Fibroblast of skin of scalp (primary cell): ENCODE results near the gene BLTP1. TPM values are rescaled to one million over a fixed set of nuclear protein-coding genes. Genes with fewer than 3 reads are reported as not detected.
A peak's percentile ranks its signal among the peaks of the same experiment; 100 is the strongest.
"Not testable (repeated sequence)": the region's sequence is repeated elsewhere in the genome, so short reads cannot be mapped to it uniquely, and the experiment has no call there.

Source experiments
- DNase-seq: peaks from one replicate; pipeline ENCODE4 v3.0.0-alpha.2; 2013
- polyA plus RNA-seq, 2 experiments: library from polyadenylated mRNA; unstranded; fragments of 120-200 nt; gene quantifications; one replicate each; pipeline ENCODE4 v1.2.1, GENCODE V29; 2013; ENCODE audit not compliant: insufficient read length in 2 of 2

BLTP1 gene
- 22.0 TPM for polyA plus RNA-seq (2013, experiment 1 of 2; ENCODE audit: insufficient read length)
- 27.1 TPM for polyA plus RNA-seq (2013, experiment 2 of 2; ENCODE audit: insufficient read length)

- DNase-seq: peak; percentile 82
These were observed at the start of gene BLTP1 for GRCh38 chr4:122151982-122152710. Gene BLTP1, plus strand, starts transcription at chr4:122152331. Its CDS starts 18,317 bp downstream, at chr4:122170648.

GRCh38 chr4:122104184-122104583 is 47.9 kb upstream of the BLTP1 start:
- no peak for DNase-seq

GRCh38 chr4:122107680-122108079 is 44.5 kb upstream of the BLTP1 start:
- DNase-seq: no peak

GRCh38 chr4:122110304-122110703 is 41.8 kb upstream of the BLTP1 start:
- DNase-seq: not testable (repeated sequence)

- DNase-seq: peak; percentile 45
These were observed 34.4 kb upstream of the BLTP1 start for GRCh38 chr4:122117743-122118142.

- DNase-seq: no peak
These were observed 33.9 kb upstream of the BLTP1 start for GRCh38 chr4:122118243-122118642.

GRCh38 chr4:122119739-122120138 is 32.4 kb upstream of the BLTP1 start:
- no peak for DNase-seq

GRCh38 chr4:122121593-122121992 is 30.5 kb upstream of the BLTP1 start:
- no peak for DNase-seq

GRCh38 chr4:122122083-122122482 is 30.0 kb upstream of the BLTP1 start:
- DNase-seq: no peak

- DNase-seq: no peak
These were observed 23.1 kb upstream of the BLTP1 start for GRCh38 chr4:122129061-122129460.

- DNase-seq: no peak
These were observed 20.5 kb upstream of the BLTP1 start for GRCh38 chr4:122131562-122132157.

- no peak for DNase-seq
These were observed 19.2 kb upstream of the BLTP1 start for GRCh38 chr4:122132891-122133290.

GRCh38 chr4:122139139-122139538 is 13.0 kb upstream of the BLTP1 start:
- no peak for DNase-seq

GRCh38 chr4:122140834-122141233 is 11.3 kb upstream of the BLTP1 start:
- no peak for DNase-seq

GRCh38 chr4:122142687-122143086 is 9.4 kb upstream of the BLTP1 start:
- DNase-seq: no peak

GRCh38 chr4:122146652-122147051 is 5.5 kb upstream of the BLTP1 start:
- DNase-seq: no peak

GRCh38 chr4:122150931-122151330 is 1.2 kb upstream of the BLTP1 start:
- DNase-seq: no peak

GRCh38 chr4:122152711-122153226 is 638 bp downstream of the BLTP1 start:
- DNase-seq: peak; percentile 20

- no peak for DNase-seq
These were observed 4.7 kb downstream of the BLTP1 start for GRCh38 chr4:122156819-122157218.

GRCh38 chr4:122163301-122163700 is 11.2 kb downstream of the BLTP1 start:
- no peak for DNase-seq

- DNase-seq: no peak
These were observed 11.6 kb downstream of the BLTP1 start for GRCh38 chr4:122163767-122164166.

GRCh38 chr4:122167369-122167768 is 15.2 kb downstream of the BLTP1 start:
- no peak for DNase-seq

- no peak for DNase-seq
These were observed 18.6 kb downstream of the BLTP1 start for GRCh38 chr4:122170775-122171174.

- no peak for DNase-seq
These were observed 19.2 kb downstream of the BLTP1 start for GRCh38 chr4:122171323-122171722.
